Lower leg skin (tissue), 4 donors: ENCODE results near the gene TENM4. TPM values are rescaled to one million over a fixed set of nuclear protein-coding genes. Genes with fewer than 3 reads are reported as not detected.

Experiments used
- DNase-seq, 2 donors: peaks; one replicate each; pipeline ENCODE4 v3.0.0-alpha.2; 2019; ENCODE audit warnings: low spot score in 2 of 2
- H3K4me3 ChIP-seq: fragments of 200-600 bp; sonication (generic); 2 replicates; pipeline ENCODE4 v1.5.1; 2017; ENCODE audit warnings: mild to moderate bottlenecking, low read depth; ENCODE audit not compliant: poor library complexity, severe bottlenecking
- CTCF ChIP-seq, 3 donors: fragments of 450-650 bp; IDR thresholded peaks; one replicate each; pipeline ENCODE4 v1.5.1; 2016; ENCODE audit warnings: antibody characterized with exemption in 3 of 3, mild to moderate bottlenecking in 3 of 3, moderate library complexity in 2 of 3
- POLR2A ChIP-seq, 2 donors: fragments of 450-650 bp; IDR thresholded peaks; one replicate each; pipeline ENCODE4 v1.6.1; 2016 to 2017; ENCODE audit warnings: antibody characterized with exemption in 2 of 2, mild to moderate bottlenecking in 1 of 2, moderate library complexity in 1 of 2
- WGBS, 2 donors: methylation state at CpG; one replicate each; pipeline ENCODE4 v1.1.5; 2018; 5-methylcytosine and 5-hydroxymethylcytosine counted together
- intact Hi-C: fragments of 100-400 bp; cut with DNase I; formaldehyde crosslinking; loops from one replicate; pipeline ENCODE4 v1.15.0; 2023; ENCODE audit warnings: low total_unique reads
- total RNA-seq, 4 donors: library from RNA; depleted of rRNA; stranded (reverse); fragments of >200 nt; gene quantifications; one replicate each; pipeline ENCODE4 v1.1.0, GENCODE V29; 2016

TENM4 gene
- total RNA-seq, 4 donors from 2014 or later: 34.4 to 41.1 (median 36.6) TPM

GRCh38 chr11:78759071-78759470 lies 681.8 kb downstream of the TENM4 start:
- 63 to 66% methylated on average over 4 of the region's 4 CpGs for WGBS, 2 donors

GRCh38 chr11:78753297-78753696 lies 687.5 kb downstream of the TENM4 start:
- 52 to 70% methylated on average over 1 of the region's 1 CpG for WGBS, 2 donors

More at GRCh38 chr11:78759071-78759470, 681.8 kb downstream of the TENM4 start:
- no peak for DNase-seq
- TF ChIP-seq CTCF (IDR thresholded peaks at IDR 0.05): no peak
- no peak overlapping the region for H3K4me3 ChIP-seq
- intact Hi-C loops: no loop called here

GRCh38 chr11:78752494-78752893 lies 688.3 kb downstream of the TENM4 start:
- WGBS, 2 donors: 62 to 69% methylated on average over 2 of the region's 2 CpGs
- no peak overlapping the region for H3K4me3 ChIP-seq
- DNase-seq: no peak
- intact Hi-C loops: no loop called here
- TF ChIP-seq POLR2A (IDR thresholded peaks at IDR 0.05) (no peak), CTCF (IDR thresholded peaks at IDR 0.05) (no peak)

More at GRCh38 chr11:78753297-78753696, 687.5 kb downstream of the TENM4 start:
- no peak for DNase-seq
- no peak overlapping the region for H3K4me3 ChIP-seq
- TF ChIP-seq POLR2A (IDR thresholded peaks at IDR 0.05) (no peak), CTCF (IDR thresholded peaks at IDR 0.05) (no peak)
- intact Hi-C loops: no loop called here

GRCh38 chr11:78748918-78749690 lies 691.7 kb downstream of the TENM4 start:
- 87 to 91% methylated on average over 7 of the region's 7 CpGs for WGBS, 2 donors
- intact Hi-C loops: no loop called here
- no peak for DNase-seq
- TF ChIP-seq CTCF (IDR thresholded peaks at IDR 0.05) (no peak), POLR2A (IDR thresholded peaks at IDR 0.05) (no peak)
- H3K4me3 ChIP-seq: no peak overlapping the region

GRCh38 chr11:78744949-78745348 lies 695.9 kb downstream of the TENM4 start:
- no peak for DNase-seq
- intact Hi-C loops: no loop called here
- TF ChIP-seq CTCF (IDR thresholded peaks at IDR 0.05): no peak
- TF ChIP-seq POLR2A (IDR thresholded peaks at IDR 0.05): no peak
- WGBS, 2 donors: 91 to 92% methylated on average over 5 of the region's 5 CpGs
- no peak overlapping the region for H3K4me3 ChIP-seq

- intact Hi-C loops: no loop called here
- no peak overlapping the region for H3K4me3 ChIP-seq
- 59 to 65% methylated on average over 6 of the region's 6 CpGs for WGBS, 2 donors
- DNase-seq: no peak
- no peak for TF ChIP-seq CTCF (IDR thresholded peaks at IDR 0.05)
- TF ChIP-seq POLR2A (IDR thresholded peaks at IDR 0.05): no peak
Measured at GRCh38 chr11:78744202-78744601, 696.6 kb downstream of the TENM4 start.
